ENCODE measurements around the gene NUP210L. TPM values are rescaled to one million over a fixed set of nuclear protein-coding genes. Genes with fewer than 3 reads are reported as not detected.

NUP210L gene
- total RNA-seq, 1 experiment from 2014 or later = 0.10 TPM

DNA sequence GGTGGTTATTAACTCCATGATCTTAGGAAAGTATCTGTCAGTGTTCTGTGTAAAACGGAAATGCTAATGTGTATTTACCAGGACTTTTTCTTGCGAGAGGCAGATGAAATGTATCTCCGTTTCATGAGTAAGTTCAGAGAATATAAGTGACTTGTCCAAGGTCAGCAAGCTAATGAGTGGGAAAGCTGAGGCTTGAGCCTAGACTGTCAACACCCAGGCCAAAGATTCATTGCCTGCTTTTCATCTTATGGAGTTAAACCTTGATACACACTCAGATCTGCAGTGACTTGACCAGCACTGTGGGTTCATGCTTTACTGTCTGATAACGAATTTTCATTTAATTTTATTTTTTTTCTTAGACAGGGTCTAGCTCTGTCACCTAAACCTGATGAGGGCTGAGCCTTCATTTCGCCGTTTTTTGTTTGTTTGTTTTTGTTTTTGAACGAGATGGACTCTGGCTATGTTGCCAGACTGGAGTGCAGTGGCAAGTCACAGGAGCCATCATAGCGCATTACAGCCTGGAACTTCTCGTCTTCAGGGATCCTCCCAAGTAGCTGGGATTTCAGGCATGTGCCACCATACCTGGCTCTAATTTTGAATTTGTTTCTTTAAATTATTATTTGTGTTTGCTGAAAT, 176.5 kb downstream of the NUP210L start:
- H3K4me1 ChIP-seq (ENCODE audit: control insufficient read depth in 1 of 2, insufficient read depth in 2 of 2, low read length in 2 of 2) = peaks cover 0 to 14% of the 10 kb centered on the region in 2 experiments; a peak in 2 of 4 replicates
- no peaks in the 10 kb centered on the region for H4K20me1 ChIP-seq (ENCODE audit: insufficient read depth)
- H3K79me2 ChIP-seq (ENCODE audit: insufficient read depth, low read length) = peaks cover 20% of the 10 kb centered on the region
- peak overlapping the region; percentile 99 for H3K4me2 ChIP-seq (ENCODE audit: low read length)
- TF ChIP-seq TCF7L2 (IDR thresholded peaks at IDR 0.05; ENCODE audit: borderline replicate concordance, extremely low read depth, insufficient read depth, insufficient read length) = no peak
- TF ChIP-seq ZFX (IDR thresholded peaks at IDR 0.05) = no peak
- TF ChIP-seq EZH2phosphoT487 (IDR thresholded peaks at IDR 0.05; ENCODE audit: borderline replicate concordance) = no peak
- TF ChIP-seq SRF (IDR thresholded peaks at IDR 0.05; ENCODE audit: low read depth) = no peak
- peak; percentile 11; the same call in 1 of the 2 replicates for TF ChIP-seq JUND (IDR thresholded peaks at IDR 0.05)
- H3K9me3 ChIP-seq (ENCODE audit: control insufficient read depth in 1 of 2, insufficient read depth in 1 of 2, low read depth in 1 of 2, low read length in 2 of 2) = no peaks in the 10 kb centered on the region
- peak overlapping the region; percentile 81 to 100 for H3K4me3 ChIP-seq (replicated peaks in 1 of 2; ENCODE audit: low read depth in 1 of 2, low read length in 2 of 2)
- peak overlapping the region; percentile 97 for H3K9ac ChIP-seq (ENCODE audit: low read length)
- no peak for ATAC-seq
- no TSS peak for BruUV-seq (replicated peaks)
- H3K36me3 ChIP-seq (ENCODE audit: control insufficient read depth in 1 of 2, insufficient read depth in 2 of 2, low read length in 2 of 2) = peaks cover 11 to 29% of the 10 kb centered on the region in 2 experiments; a peak in 3 of 4 replicates
- RAD21 ChIA-PET (ENCODE audit: low non-redundant PET in 1 of 2, low total read pairs in 2 of 2, uncharacterized antibody in 2 of 2, unreplicated experiment in 2 of 2) = no interaction called here
- H3K27ac ChIP-seq (ENCODE audit: low read depth, low read length) = no peak overlapping the region
- intact Hi-C loops (cut with micrococcal nuclease) = no loop called here
- peak overlapping the region; percentile 99 for H2AFZ ChIP-seq (ENCODE audit: low read depth, low read length, poor library complexity, severe bottlenecking)
- no peak for DNase-seq (ENCODE audit: low read depth, low spot score)
- no peaks in the 10 kb centered on the region for H3K27me3 ChIP-seq (ENCODE audit: insufficient read depth, low read length)
- CTCF ChIA-PET = interaction anchor here (0.7 to 2.3 kb wide), 5 partner anchors 8 to 357 kb away, joined by 3 to 15 read pairs (median 5); partner anchors contain the start of genes CREB3L4, DENND4B and RAB13
- H3K9me2 ChIP-seq (ENCODE audit: insufficient read depth) = no peaks in the 10 kb centered on the region
- POLR2A ChIA-PET = interaction anchor here (1.1 to 3.8 kb wide), 4 partner anchors 9 to 445 kb away, joined by 3 to 38 read pairs (median 20); partner anchors contain the start of genes CREB3L4, RAB13 and RPS27

DNA sequence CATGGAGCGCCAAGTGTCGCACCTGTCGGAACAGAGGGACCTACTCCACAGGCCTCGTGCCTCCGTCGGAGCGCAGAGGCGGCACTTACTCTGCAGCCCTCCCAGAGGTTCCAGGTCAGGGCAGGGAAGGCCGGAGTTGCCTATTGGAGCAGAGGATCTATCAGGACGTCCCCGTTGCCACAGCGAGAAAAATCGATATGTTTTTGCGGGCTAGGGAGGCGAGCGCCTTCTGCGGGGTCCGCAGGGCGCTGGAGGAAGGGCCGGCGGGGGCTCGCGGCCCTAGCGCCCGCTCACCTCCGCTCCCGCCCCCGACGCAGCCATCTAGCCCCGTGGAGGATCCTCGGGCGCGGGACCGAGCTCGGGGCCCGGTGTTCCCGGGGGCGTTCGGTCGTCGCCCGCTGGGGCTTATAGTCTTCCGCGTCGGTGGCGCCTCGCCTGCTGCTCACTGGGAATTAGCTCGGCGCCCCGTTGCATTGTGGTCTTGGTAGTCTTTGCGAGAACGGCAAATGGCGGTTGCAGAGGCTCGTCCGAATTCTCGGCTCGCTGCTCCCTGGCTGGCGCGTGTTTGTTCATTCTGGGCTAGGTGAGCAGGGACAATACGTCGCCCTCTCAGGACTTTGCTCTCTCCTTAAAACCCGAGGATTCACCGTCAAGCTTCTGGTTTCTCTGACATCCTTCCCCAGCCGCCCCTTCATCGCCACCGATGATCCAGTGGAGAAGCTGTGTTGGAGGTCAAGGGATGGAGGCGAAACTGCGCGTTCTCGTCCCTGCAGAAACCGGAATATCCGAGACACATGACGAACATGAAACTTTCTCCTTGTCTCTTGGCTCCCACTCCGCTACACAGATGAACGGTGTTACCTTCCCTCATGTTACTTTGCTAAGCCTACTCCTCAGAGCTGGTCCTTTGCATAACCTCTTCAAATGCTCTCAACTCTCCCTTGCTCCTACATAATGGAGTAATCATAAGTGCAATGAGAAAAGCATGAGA, 177.3 kb downstream of the NUP210L start, which contains the start of gene JTB:
JTB (minus strand) TSS at position 425 of the 991 bp plus-strand sequence; CDS start at position 3, 422 bp downstream.
- Histone ChIP-seq H3K9ac (ENCODE audit: low read length) (peak within 1 kb of the TSS; percentile 97), H3K4me2 (ENCODE audit: low read length) (peak within 1 kb of the TSS; percentile 99), H3K4me1 (ENCODE audit: control insufficient read depth in 1 of 2, insufficient read depth in 2 of 2, low read length in 2 of 2) (peaks cover 0 to 14% of the 10 kb centered on the region in 2 experiments; a peak in 2 of 4 replicates), H3K27ac (ENCODE audit: low read depth, low read length) (peak within 1 kb of the TSS; percentile 91), H3K9me3 (ENCODE audit: control insufficient read depth in 1 of 2, insufficient read depth in 1 of 2, low read depth in 1 of 2, low read length in 2 of 2) (no peaks in the 10 kb centered on the region), H3K27me3 (ENCODE audit: insufficient read depth, low read length) (no peaks in the 10 kb centered on the region), H3K36me3 (ENCODE audit: control insufficient read depth in 1 of 2, insufficient read depth in 2 of 2, low read length in 2 of 2) (peaks cover 11 to 29% of the 10 kb centered on the region in 2 experiments; a peak in 3 of 4 replicates), H4K20me1 (ENCODE audit: insufficient read depth) (no peaks in the 10 kb centered on the region), H3K9me2 (ENCODE audit: insufficient read depth) (no peaks in the 10 kb centered on the region), H3K4me3 (replicated peaks in 1 of 2; ENCODE audit: low read depth in 1 of 2, low read length in 2 of 2) (peak within 1 kb of the TSS; percentile 81 to 100), H2AFZ (ENCODE audit: low read depth, low read length, poor library complexity, severe bottlenecking) (peak within 1 kb of the TSS; percentile 99), H3K79me2 (ENCODE audit: insufficient read depth, low read length) (peaks cover 20% of the 10 kb centered on the region)
- ChIA-PET POLR2A (interaction anchor here (0.7 to 3.8 kb wide), 6 partner anchors 10 to 444 kb away, joined by 3 to 38 read pairs (median 11); partner anchors contain the start of genes CREB3L4, CRTC2, RAB13 and RPS27), CTCF (interaction anchor here (1.0 to 2.3 kb wide), 5 partner anchors 8 to 31 kb away, joined by 3 to 15 read pairs (median 5); partner anchors contain the start of genes CREB3L4, DENND4B, RAB13 and RPS27), RAD21 (ENCODE audit: low non-redundant PET in 1 of 2, low total read pairs in 2 of 2, uncharacterized antibody in 2 of 2, unreplicated experiment in 2 of 2) (interaction anchor here in 1 of 2 experiments (1.0 kb wide), 1 partner anchor 14 kb away, joined by 3 read pairs; the partner anchor contains the start of gene SLC39A1)
- peak; percentile 91 for ATAC-seq
- intact Hi-C loops (cut with micrococcal nuclease) = no loop called here
- TSS peak; percentile 91 for BruUV-seq (replicated peaks)
- no peak for DNase-seq (ENCODE audit: low read depth, low spot score)
- TF ChIP-seq, protein P1, sequence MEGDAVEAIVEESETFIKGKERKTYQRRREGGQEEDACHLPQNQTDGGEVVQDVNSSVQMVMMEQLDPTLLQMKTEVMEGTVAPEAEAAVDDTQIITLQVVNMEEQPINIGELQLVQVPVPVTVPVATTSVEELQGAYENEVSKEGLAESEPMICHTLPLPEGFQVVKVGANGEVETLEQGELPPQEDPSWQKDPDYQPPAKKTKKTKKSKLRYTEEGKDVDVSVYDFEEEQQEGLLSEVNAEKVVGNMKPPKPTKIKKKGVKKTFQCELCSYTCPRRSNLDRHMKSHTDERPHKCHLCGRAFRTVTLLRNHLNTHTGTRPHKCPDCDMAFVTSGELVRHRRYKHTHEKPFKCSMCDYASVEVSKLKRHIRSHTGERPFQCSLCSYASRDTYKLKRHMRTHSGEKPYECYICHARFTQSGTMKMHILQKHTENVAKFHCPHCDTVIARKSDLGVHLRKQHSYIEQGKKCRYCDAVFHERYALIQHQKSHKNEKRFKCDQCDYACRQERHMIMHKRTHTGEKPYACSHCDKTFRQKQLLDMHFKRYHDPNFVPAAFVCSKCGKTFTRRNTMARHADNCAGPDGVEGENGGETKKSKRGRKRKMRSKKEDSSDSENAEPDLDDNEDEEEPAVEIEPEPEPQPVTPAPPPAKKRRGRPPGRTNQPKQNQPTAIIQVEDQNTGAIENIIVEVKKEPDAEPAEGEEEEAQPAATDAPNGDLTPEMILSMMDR (IDR thresholded peaks at IDR 0.05 in 2 of 3, conservative IDR thresholded peaks at IDR 0.05 in 1 of 3; ENCODE audit: borderline replicate concordance in 1 of 3, insufficient read depth in 1 of 3, low read depth in 2 of 3, low read length in 2 of 3) = no peak
- no peak for TF ChIP-seq ZNF274 (IDR thresholded peaks at IDR 0.05; ENCODE audit: low read depth, low read length)
- no peak; the same call in 1 of the 2 replicates for TF ChIP-seq ELF1 (IDR thresholded peaks at IDR 0.05; ENCODE audit: borderline replicate concordance, low read depth)
- TF ChIP-seq, protein P2, sequence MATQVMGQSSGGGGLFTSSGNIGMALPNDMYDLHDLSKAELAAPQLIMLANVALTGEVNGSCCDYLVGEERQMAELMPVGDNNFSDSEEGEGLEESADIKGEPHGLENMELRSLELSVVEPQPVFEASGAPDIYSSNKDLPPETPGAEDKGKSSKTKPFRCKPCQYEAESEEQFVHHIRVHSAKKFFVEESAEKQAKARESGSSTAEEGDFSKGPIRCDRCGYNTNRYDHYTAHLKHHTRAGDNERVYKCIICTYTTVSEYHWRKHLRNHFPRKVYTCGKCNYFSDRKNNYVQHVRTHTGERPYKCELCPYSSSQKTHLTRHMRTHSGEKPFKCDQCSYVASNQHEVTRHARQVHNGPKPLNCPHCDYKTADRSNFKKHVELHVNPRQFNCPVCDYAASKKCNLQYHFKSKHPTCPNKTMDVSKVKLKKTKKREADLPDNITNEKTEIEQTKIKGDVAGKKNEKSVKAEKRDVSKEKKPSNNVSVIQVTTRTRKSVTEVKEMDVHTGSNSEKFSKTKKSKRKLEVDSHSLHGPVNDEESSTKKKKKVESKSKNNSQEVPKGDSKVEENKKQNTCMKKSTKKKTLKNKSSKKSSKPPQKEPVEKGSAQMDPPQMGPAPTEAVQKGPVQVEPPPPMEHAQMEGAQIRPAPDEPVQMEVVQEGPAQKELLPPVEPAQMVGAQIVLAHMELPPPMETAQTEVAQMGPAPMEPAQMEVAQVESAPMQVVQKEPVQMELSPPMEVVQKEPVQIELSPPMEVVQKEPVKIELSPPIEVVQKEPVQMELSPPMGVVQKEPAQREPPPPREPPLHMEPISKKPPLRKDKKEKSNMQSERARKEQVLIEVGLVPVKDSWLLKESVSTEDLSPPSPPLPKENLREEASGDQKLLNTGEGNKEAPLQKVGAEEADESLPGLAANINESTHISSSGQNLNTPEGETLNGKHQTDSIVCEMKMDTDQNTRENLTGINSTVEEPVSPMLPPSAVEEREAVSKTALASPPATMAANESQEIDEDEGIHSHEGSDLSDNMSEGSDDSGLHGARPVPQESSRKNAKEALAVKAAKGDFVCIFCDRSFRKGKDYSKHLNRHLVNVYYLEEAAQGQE (IDR thresholded peaks at IDR 0.05; ENCODE audit: low read depth) = no peak
- TF ChIP-seq CBX3 (IDR thresholded peaks at IDR 0.05; ENCODE audit: low read depth) = peak; percentile 21; the same call in 1 of the 2 replicates
